HG03135 (cell line): ENCODE measurements around the gene TJP1.
"Not testable (repeated sequence)": the region's sequence is repeated elsewhere in the genome, so short reads cannot be mapped to it uniquely, and the experiment has no call there.

Source experiments
- ATAC-seq: cut with Tn5 transposase; IDR thresholded peaks from one replicate; pipeline ENCODE4 v1.9.1; 2021; ENCODE audit warnings: mild to moderate bottlenecking, moderate library complexity; ENCODE audit not compliant: unreplicated experiment

The TJP1 gene

GRCh38 chr15:29756358-29757267 is 65.7 kb downstream of the TJP1 start:
- ATAC-seq = no peak

- ATAC-seq = not testable (repeated sequence)
Observed at GRCh38 chr15:29754009-29754408, 68.3 kb downstream of the TJP1 start.

DNA sequence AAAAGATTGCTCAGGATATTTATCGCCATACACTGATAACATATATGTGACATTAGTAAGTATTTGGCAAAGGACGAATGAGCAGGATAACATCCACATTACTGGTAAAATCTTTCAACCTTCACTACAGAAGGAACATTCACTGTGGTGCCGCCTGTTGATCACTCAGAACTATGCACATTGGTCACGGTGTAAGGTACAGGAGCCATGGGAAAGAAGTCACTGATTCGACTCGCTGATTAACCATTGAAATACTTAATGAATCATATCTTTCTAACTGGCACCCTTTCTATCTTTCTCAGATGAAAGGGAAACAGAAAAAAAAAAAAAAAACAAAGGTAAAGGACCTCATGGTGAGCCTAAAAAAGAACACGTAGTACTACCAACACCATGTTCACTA is 68.8 kb downstream of the TJP1 start:
- ATAC-seq = no peak

GRCh38 chr15:29750754-29751153 is 71.5 kb downstream of the TJP1 start:
- ATAC-seq = no peak

- ATAC-seq = no peak
Observed at GRCh38 chr15:29749365-29750086, 72.7 kb downstream of the TJP1 start.

- ATAC-seq = no peak
Observed at GRCh38 chr15:29747837-29748417, 74.3 kb downstream of the TJP1 start.

DNA sequence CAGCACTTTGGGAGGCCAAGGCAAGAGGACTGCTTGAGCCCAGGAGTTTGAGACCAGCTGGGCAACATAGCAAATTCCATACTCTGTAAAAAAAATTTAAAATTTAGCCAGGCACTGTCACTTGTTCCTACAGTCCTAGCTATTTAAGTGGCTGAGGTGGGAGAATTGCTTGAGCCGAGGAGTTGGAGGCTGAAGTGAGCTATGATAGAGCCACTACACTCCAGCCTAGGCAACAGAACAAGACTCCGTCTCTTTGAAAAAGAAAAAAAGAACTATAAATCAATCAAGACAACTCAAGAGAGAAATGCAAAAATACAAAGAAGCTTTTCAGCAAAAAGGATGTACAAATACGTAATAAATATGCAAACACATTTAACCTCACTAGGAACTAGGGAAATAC is 78.8 kb downstream of the TJP1 start:
- ATAC-seq = no peak

DNA sequence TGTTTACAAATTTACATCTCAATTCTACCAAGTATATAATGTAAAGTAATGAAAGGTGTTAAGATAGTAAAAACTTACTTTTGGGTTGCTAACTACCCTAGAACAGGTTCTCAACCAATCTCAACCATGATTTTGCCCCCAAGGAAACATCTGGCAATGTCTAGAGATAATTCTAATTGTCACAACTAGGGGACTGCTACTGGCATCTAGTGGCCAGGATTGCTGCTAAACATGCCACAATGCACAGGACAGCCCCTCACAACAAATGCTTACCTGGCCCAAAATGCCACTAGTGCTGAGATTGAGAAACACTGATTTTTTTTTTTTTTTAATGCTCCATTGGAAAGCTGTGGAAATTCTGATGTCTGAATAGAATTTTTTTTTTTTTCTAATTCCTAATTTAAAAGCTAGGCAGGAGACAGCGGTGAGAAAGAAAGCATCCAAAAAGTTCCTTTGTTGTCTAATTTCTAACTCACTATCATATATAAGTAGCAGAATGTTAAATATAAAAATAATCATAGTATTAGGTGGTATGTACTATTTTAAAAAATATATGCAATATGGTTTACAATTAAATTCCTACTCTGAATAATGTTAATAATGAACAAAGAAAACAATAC is 81.5 kb downstream of the TJP1 start:
- no peak for ATAC-seq

DNA sequence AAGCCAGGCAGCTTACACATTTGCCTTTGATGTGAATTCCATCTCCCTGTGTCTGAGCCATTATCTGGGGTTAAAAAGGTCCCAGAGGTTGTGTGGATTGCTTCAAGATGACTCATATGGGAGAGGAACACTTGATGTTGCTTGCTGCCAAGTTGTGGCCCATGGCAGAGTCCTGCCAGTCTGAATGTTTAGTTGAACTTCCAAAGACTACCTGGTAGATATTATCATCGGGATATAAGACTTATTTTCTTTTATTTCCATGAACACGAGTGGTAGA is 85.6 kb downstream of the TJP1 start:
- no peak for ATAC-seq

DNA sequence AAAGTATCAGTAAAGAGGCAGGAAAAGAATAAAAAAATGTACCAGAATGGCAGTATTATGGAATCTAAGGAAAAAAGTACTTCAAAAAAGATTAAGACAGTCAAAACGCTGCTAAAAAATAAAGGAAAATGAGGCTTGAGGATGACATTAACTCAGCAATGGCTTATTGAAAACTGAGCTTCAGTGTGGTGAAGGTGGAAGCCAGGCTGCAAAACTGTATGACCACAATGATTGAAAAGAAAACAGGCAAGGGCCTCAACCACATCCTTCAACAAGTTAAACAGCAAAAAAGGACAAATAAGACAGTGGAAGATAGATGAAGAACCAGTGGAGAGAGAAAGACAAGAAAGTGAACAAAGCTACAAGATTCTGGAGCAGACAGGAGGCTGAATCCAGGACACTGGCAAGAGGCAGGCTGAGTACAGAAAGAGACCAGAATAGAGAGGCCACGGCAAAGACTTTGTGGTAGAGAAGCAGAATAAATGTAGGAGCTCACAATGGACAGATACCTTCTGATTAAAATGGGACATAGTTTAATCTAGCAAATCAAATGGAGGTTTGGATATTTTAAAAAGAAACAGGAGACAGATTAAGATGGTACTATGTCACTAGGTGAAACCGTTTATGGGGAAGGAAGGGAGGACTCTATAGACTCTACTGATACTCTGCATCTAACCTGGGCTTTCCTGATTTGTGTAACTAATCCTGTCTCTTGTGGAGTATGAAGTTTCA is 86.1 kb downstream of the TJP1 start:
- no peak for ATAC-seq

- ATAC-seq = no peak
Observed at GRCh38 chr15:29734917-29735572, 87.2 kb downstream of the TJP1 start.

DNA sequence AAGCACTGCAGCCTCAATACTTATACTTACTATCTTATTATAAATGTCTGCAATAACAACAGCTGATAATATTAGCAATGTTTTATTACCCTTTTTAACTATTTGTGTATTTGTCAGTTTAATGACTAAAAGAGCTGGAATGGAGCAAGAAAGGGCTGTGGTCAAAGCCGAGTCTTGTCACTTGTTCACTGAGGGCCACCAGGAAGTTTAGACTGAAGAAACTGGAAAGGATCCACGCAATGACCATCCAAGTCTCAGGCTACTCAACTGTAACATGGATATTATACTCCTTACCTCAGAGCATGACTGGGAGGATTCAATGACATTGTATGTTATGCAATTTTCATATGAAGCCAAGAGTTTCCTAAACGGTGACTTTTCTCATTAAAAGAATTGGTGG is 90.4 kb downstream of the TJP1 start:
- ATAC-seq = no peak

DNA sequence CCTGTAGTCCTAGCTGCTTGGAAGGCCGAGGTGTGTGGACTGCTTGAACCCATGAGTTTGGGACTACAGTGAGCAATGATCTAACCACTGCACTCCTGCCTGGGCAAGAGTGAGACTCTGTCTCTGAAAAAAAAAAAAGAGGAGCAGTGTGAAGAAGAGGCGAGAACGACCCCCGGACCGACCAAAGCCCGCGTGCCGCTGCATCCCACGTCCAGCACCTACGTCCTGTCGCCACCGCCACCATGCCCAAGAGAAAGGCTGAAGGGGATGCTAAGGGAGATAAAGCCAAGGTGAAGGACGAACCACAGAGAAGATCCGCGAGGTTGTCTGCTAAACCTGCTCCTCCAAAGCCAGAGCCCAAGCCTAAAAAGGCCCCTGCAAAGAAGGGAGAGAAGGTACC is 91.8 kb downstream of the TJP1 start:
- ATAC-seq = not testable (repeated sequence)

GRCh38 chr15:29728418-29728817 is 93.8 kb downstream of the TJP1 start:
- ATAC-seq = no peak

- ATAC-seq = no peak
Observed at GRCh38 chr15:29727871-29728270, 94.4 kb downstream of the TJP1 start.

DNA sequence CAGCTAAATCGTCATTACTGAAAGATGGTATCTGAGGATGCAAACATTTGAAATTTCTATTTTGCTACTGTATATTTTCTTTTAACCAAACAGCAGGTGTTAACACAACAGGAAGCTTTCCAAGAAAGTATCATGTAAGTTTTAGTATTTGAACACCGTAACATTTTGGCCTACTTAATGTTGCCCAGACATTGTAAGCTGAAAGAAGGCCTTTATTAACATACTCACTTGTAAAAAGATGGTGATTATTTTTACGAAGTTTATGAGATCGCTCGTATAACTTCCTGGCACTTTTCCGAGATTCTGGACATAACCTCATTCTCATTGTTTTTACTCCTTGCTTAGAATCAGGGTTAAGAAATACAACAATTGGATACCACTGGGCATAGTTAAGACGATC is 95.7 kb downstream of the TJP1 start:
- no peak for ATAC-seq

DNA sequence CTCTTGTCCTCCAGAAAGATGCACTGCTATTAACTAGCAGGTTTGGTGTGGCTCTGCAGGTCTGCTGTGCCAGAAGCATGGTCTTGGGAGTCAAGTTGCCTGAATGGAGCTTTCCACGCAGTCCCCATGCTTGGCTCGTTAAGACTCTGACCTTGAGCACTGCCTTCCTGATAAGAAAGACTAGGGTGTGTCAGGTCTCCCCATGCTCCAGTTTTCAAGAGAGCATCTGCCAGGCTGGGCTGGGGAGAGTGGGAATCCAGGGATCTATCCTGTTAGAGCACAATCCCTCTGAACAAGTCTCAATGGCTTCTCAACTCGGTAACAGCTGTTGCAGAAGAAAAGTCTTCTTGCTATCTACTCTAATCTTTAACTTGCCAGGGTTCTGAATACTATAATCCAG is 98.2 kb downstream of the TJP1 start:
- ATAC-seq = no peak

GRCh38 chr15:29713784-29714183 is 108.5 kb downstream of the TJP1 start:
- no peak for ATAC-seq

- no peak for ATAC-seq
Observed at GRCh38 chr15:29712149-29712885, 110.0 kb downstream of the TJP1 start.

DNA sequence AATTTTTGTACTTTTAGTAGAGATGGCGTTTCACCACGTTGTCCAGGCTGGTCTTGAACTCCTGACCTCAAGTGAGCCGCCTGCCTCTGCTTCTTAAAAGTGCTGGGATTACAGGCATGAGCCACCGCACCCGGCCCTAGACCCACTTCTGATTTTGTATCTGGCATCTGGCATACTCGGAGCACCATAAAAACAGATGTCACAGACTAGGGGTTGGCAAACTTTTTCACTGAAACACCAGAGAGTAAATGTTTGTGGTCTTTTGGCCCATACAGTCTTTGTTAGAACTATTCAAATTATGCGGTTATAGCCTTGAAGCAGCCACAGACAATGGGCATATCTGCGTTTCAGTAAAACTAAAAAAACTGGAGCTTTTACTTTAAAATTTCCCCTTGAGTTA is 110.7 kb downstream of the TJP1 start:
- no peak for ATAC-seq
